ENCODE measurements around the gene POLR3A. TPM values are rescaled to one million over a fixed set of nuclear protein-coding genes. Genes with fewer than 3 reads are reported as not detected.

POLR3A gene
- polyA plus RNA-seq, 1 of the 3 experiments (the other 2 are of a cell fraction): 10.8 TPM

GRCh38 chr10:77940225-77940624 lies 89.1 kb downstream of the POLR3A start:
- peaks cover 16% of the 10 kb centered on the region for H3F3A ChIP-seq (replicated peaks; ENCODE audit: insufficient read depth)
- peaks cover 4 to 6% of the 10 kb centered on the region in 2 experiments; a peak in 2 of 4 replicates for H3K4me1 ChIP-seq (ENCODE audit: control insufficient read depth in 1 of 2, insufficient read depth in 2 of 2, low read depth in 1 of 2, low read length in 1 of 2)
- H3K9me2 ChIP-seq: no peaks in the 10 kb centered on the region
- H2AFZ ChIP-seq (ENCODE audit: low read depth): no peak overlapping the region
- no peak overlapping the region for H3K4me2 ChIP-seq
- TF ChIP-seq ZBTB33 (IDR thresholded peaks at IDR 0.05; ENCODE audit: borderline replicate concordance, low read depth) (no peak), SIN3A (IDR thresholded peaks at IDR 0.05; ENCODE audit: borderline replicate concordance, low read depth, low read length) (no peak), CHD2 (IDR thresholded peaks at IDR 0.05; ENCODE audit: low read length, partially characterized antibody) (no peak), GABPA (IDR thresholded peaks at IDR 0.05; ENCODE audit: low read depth) (no peak), MEF2A (IDR thresholded peaks at IDR 0.05; ENCODE audit: borderline replicate concordance, low read depth) (no peak), EP300 (IDR thresholded peaks at IDR 0.05; ENCODE audit: borderline replicate concordance in 1 of 2, low read depth in 1 of 2, low read length in 1 of 2) (no peak), PBX3 (IDR thresholded peaks at IDR 0.05) (no peak), IRF3 (IDR thresholded peaks at IDR 0.05; ENCODE audit: low read depth, low read length) (no peak), NRF1 (IDR thresholded peaks at IDR 0.05; ENCODE audit: low read depth, low read length) (no peak), FOXM1 (IDR thresholded peaks at IDR 0.05; ENCODE audit: low read depth) (no peak), GATA2 (CRISPR knock-in tag; IDR thresholded peaks at IDR 0.05) (no peak), REST (IDR thresholded peaks at IDR 0.05; ENCODE audit: low read depth, low read length) (no peak), MXI1 (IDR thresholded peaks at IDR 0.05; ENCODE audit: low read depth, low read length) (no peak), USF2 (IDR thresholded peaks at IDR 0.05; ENCODE audit: borderline replicate concordance, low read depth, low read length) (no peak), FOXJ3 (CRISPR knock-in tag; IDR thresholded peaks at IDR 0.05) (no peak), YY1 (IDR thresholded peaks at IDR 0.05; ENCODE audit: low read depth) (no peak), CTCF (IDR thresholded peaks at IDR 0.05) (no peak), USF1 (IDR thresholded peaks at IDR 0.05; ENCODE audit: borderline replicate concordance, low read depth) (no peak)
- H3K36me3 ChIP-seq (replicated peaks in 1 of 2; ENCODE audit: control insufficient read depth in 1 of 2, insufficient read depth in 2 of 2, low read length in 1 of 2): no peaks in the 10 kb centered on the region
- H4K20me1 ChIP-seq (ENCODE audit: insufficient read depth): no peaks in the 10 kb centered on the region
- H3K9ac ChIP-seq: no peak overlapping the region
- DNase-seq: no peak
- no peaks in the 10 kb centered on the region for H3K79me2 ChIP-seq (ENCODE audit: insufficient read depth)
- ChIA-PET POLR2A (no interaction called here), CTCF (interaction anchor here (0.6 to 1.8 kb wide), 3 partner anchors 13 to 93 kb away, joined by 3 to 9 read pairs (median 6); partner anchors contain the start of gene DLG5)
- no peak overlapping the region for H3K4me3 ChIP-seq (ENCODE audit: low read depth in 2 of 2, low read length in 1 of 2)
- H3K27me3 ChIP-seq (ENCODE audit: insufficient read depth): no peaks in the 10 kb centered on the region
- H3K27ac ChIP-seq (ENCODE audit: low read depth in 2 of 2, low read length in 1 of 2): no peak overlapping the region
- whole genome bisulfite sequencing (ENCODE audit: low lambda C conversion rate): 79% methylated on average over 2 of the region's 2 CpGs
- no peaks in the 10 kb centered on the region for H3K9me3 ChIP-seq

All from SK-N-SH (cell line).